ENCODE results near the gene RBM18.
A peak's percentile ranks its signal among the peaks of the same experiment; 100 is the strongest.

RBM18 gene

GRCh38 chr9:122222791-122223190 is 41.8 kb downstream of the RBM18 start:
- no peak for DNase-seq (ENCODE audit: low read depth, low spot score)

- DNase-seq (ENCODE audit: low read depth, low spot score), result no peak
These were observed 43.3 kb downstream of the RBM18 start for GRCh38 chr9:122221183-122221811.

- DNase-seq (ENCODE audit: low read depth, low spot score), result no peak
These were observed 43.9 kb downstream of the RBM18 start for GRCh38 chr9:122220673-122221182.

- no peak for DNase-seq (ENCODE audit: low read depth, low spot score)
These were observed 44.6 kb downstream of the RBM18 start for GRCh38 chr9:122219856-122220672.

GRCh38 chr9:122218935-122219855 is 45.4 kb downstream of the RBM18 start:
- no peak for DNase-seq (ENCODE audit: low read depth, low spot score)

GRCh38 chr9:122218071-122218934 is 46.3 kb downstream of the RBM18 start:
- no peak for DNase-seq (ENCODE audit: low read depth, low spot score)

- DNase-seq (ENCODE audit: low read depth, low spot score), result no peak
These were observed 47.0 kb downstream of the RBM18 start for GRCh38 chr9:122217640-122218039.

GRCh38 chr9:122216798-122217418 is 47.7 kb downstream of the RBM18 start:
- DNase-seq (ENCODE audit: low read depth, low spot score), result no peak

GRCh38 chr9:122216138-122216797 is 48.4 kb downstream of the RBM18 start:
- DNase-seq (ENCODE audit: low read depth, low spot score), result no peak

- DNase-seq (ENCODE audit: low read depth, low spot score), result no peak
These were observed 49.0 kb downstream of the RBM18 start for GRCh38 chr9:122215663-122216062.

GRCh38 chr9:122214507-122214906 is 50.1 kb downstream of the RBM18 start:
- no peak for DNase-seq (ENCODE audit: low read depth, low spot score)

- peak; percentile 80 for DNase-seq (ENCODE audit: low read depth, low spot score)
These were observed 50.8 kb downstream of the RBM18 start for GRCh38 chr9:122213589-122214413.

- DNase-seq (ENCODE audit: low read depth, low spot score), result no peak
These were observed 51.5 kb downstream of the RBM18 start for GRCh38 chr9:122213102-122213588.

GRCh38 chr9:122212473-122213004 is 52.1 kb downstream of the RBM18 start:
- no peak for DNase-seq (ENCODE audit: low read depth, low spot score)

GRCh38 chr9:122209451-122209850 is 55.2 kb downstream of the RBM18 start:
- DNase-seq (ENCODE audit: low read depth, low spot score), result no peak

GRCh38 chr9:122207096-122207495 is 57.5 kb downstream of the RBM18 start:
- DNase-seq (ENCODE audit: low read depth, low spot score), result no peak

GRCh38 chr9:122206118-122207046 is 58.3 kb downstream of the RBM18 start:
- no peak for DNase-seq (ENCODE audit: low read depth, low spot score)
